HEK293T (cell line): Measurements from ENCODE around the gene VBP1.

ENCODE experiments used
- ARNT ChIP-seq: fragments of 450-650 bp; IDR thresholded peaks from 2 replicates; pipeline ENCODE4 v1.6.1; 2017; ENCODE audit warnings: mild to moderate bottlenecking
- BHLHE40 ChIP-seq: fragments of 450-650 bp; IDR thresholded peaks from 2 replicates; pipeline ENCODE4 v1.6.1; 2016; ENCODE audit warnings: mild to moderate bottlenecking, moderate library complexity, borderline replicate concordance
- FOXA1 ChIP-seq: fragments of 450-650 bp; IDR thresholded peaks from 2 replicates; pipeline ENCODE4 v1.6.1; 2016; ENCODE audit warnings: mild to moderate bottlenecking
- HDGF ChIP-seq: fragments of 450-650 bp; IDR thresholded peaks from 2 replicates; pipeline ENCODE4 v1.6.1; 2017; ENCODE audit warnings: antibody characterized with exemption, borderline replicate concordance
- SP1 ChIP-seq: fragments of 450-650 bp; IDR thresholded peaks from 2 replicates; pipeline ENCODE4 v1.6.1; 2017
- SUZ12 ChIP-seq: fragments of 450-650 bp; IDR thresholded peaks from 2 replicates; pipeline ENCODE4 v1.6.1; 2016; ENCODE audit warnings: mild to moderate bottlenecking
- TARDBP ChIP-seq: fragments of 450-650 bp; IDR thresholded peaks from 2 replicates; pipeline ENCODE4 v1.6.1; 2016
- ZNF384 ChIP-seq: fragments of 450-650 bp; IDR thresholded peaks from 2 replicates; pipeline ENCODE4 v1.6.1; 2016
- TF ChIP-seq, protein P1 (sequence below): fragments of 450-650 bp; IDR thresholded peaks from 2 replicates; pipeline ENCODE4 v1.6.1; 2016

DNA sequence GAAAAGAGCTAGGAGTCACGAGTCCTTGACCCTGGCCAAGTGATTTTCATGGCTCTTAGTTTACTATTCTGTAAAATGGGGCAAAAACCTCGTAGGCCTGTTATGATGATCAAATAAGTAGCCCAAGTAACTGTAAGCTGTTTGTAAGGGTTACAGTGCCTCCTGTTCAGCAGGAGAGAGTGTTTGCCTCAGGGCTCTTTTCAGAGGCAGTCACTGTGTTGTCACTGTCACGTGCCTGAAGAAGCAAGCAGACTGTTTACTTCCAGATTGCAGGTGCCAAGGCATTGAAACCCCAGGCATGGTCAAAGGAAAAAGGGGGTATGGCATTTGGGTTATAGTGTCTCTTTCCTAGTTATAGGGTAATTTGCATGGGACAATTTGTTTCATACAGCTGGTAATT, 43.5 kb downstream of the VBP1 start:
- TF ChIP-seq SP1: no peak
- no peak for TF ChIP-seq TARDBP
- no peak for TF ChIP-seq SUZ12
- no peak for TF ChIP-seq HDGF
- TF ChIP-seq, protein P1, sequence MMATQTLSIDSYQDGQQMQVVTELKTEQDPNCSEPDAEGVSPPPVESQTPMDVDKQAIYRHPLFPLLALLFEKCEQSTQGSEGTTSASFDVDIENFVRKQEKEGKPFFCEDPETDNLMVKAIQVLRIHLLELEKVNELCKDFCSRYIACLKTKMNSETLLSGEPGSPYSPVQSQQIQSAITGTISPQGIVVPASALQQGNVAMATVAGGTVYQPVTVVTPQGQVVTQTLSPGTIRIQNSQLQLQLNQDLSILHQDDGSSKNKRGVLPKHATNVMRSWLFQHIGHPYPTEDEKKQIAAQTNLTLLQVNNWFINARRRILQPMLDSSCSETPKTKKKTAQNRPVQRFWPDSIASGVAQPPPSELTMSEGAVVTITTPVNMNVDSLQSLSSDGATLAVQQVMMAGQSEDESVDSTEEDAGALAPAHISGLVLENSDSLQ: no peak
- no peak for TF ChIP-seq ZNF384
- TF ChIP-seq BHLHE40: no peak
- no peak for TF ChIP-seq FOXA1
- TF ChIP-seq ARNT: no peak
